Esophagus squamous epithelium (tissue), 5 donors: ENCODE data around the gene C21orf58. TPM values are rescaled to one million over a fixed set of nuclear protein-coding genes. Genes with fewer than 3 reads are reported as not detected.

Source experiments
- DNase-seq: peaks from one replicate; lab custom pipeline; 2025; lab: John Stamatoyannopoulos, UW
- H3K27ac ChIP-seq, 4 donors: fragments of 200-600 bp; sonication (generic); one replicate each; pipeline ENCODE4 v1.5.1; 2016 to 2019; ENCODE audit warnings: mild to moderate bottlenecking in 1 of 4
- H3K27me3 ChIP-seq, 4 donors: fragments of 200-600 bp; sonication (generic); 1 replicate in 3 of 4; 2 replicates in 1 of 4; pipeline versions ENCODE4 v1.5.1 to v1.6.0; 2017 to 2021; ENCODE audit warnings: antibody characterized with exemption in 1 of 4
- H3K36me3 ChIP-seq, 3 donors: fragments of 200-600 bp; sonication (generic); one replicate each; pipeline ENCODE4 v1.5.1; 2016 to 2019
- H3K4me1 ChIP-seq, 3 donors: fragments of 200-600 bp; sonication (generic); one replicate each; pipeline ENCODE4 v1.5.1; 2017 to 2019
- H3K4me3 ChIP-seq, 4 donors: fragments of 200-600 bp; sonication (generic); 1 replicate in 3 of 4; 2 replicates in 1 of 4; pipeline ENCODE4 v1.5.1; 2016 to 2019; ENCODE audit warnings: mild to moderate bottlenecking in 2 of 4, moderate library complexity in 1 of 4
- H3K9me3 ChIP-seq, 3 donors: fragments of 200-600 bp; sonication (generic); one replicate each; pipeline ENCODE4 v1.5.1; 2016 to 2019
- POLR2A ChIP-seq, 4 donors: fragments of 450-650 bp; IDR thresholded peaks; one replicate each; pipeline ENCODE4 v1.6.1; 2017; ENCODE audit warnings: antibody characterized with exemption in 4 of 4, mild to moderate bottlenecking in 4 of 4, moderate library complexity in 3 of 4
- WGBS, 2 donors: methylation state at CpG; one replicate each; pipeline ENCODE4 v1.1.5; 2018; 5-methylcytosine and 5-hydroxymethylcytosine counted together
- intact Hi-C: fragments of 100-400 bp; cut with DNase I; formaldehyde crosslinking; loops from one replicate; pipeline ENCODE4 v1.15.0; 2022
- total RNA-seq, 4 donors: library from RNA; depleted of rRNA; stranded (reverse); fragments of >200 nt; gene quantifications; one replicate each; pipeline ENCODE4 v1.1.0, GENCODE V29; 2016
- TF ChIP-seq, protein P1 (sequence below), 6 experiments: fragments of 450-650 bp in 4 of 6; fragments of 200-600 bp in 2 of 6; sonication (generic) in 2 of 6; IDR thresholded peaks; one replicate each; pipeline ENCODE4 v1.5.1; 2016 to 2019; ENCODE audit warnings: antibody characterized with exemption in 6 of 6, mild to moderate bottlenecking in 4 of 6, moderate library complexity in 4 of 6
- donor health status: DM: yes; HTN: yes; CAD: no.

The C21orf58 gene
- total RNA-seq, 4 donors from 2014 or later = 2.1 to 4.4 (median 2.7) TPM

DNA sequence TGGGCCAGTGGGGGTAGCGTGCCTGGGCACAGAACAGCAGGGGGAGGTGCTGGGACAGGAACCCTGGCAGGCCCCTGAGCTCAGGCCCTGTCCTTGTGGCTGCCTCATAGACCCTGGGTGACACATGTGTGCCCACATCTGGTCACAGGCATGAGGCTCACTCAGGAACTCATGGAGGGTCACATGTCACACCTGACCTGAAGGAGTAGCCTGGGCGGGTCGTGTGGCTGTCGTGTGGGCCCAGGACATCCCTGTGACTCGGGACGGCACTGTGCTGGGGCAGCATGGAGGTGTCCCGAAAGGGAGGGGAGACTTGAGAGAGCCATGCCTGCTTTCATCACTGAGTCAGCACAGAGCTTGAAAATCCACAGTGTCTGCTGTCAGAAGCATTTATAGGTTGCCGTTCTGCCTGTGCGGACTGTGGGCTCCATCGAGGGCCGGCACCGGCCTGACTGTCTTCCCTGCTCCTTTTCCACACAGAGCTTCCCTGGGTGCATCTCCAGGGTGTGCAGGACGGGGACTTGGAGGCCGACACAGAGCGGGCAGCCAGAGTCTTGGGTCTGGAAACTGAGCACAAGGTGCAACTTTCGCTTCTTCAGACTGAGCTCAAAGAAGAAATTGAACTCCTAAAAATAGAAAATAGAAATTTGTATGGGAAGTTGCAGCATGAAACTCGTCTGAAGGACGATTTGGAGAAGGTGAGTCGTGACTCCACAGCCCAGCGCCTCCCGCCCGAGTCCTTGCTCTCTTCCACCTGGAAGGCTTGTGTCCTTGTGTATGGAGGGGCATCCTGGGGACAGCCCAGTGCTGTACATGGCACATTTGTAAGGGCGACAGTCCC, 33.0 kb upstream of the C21orf58 start:
- intact Hi-C loops = no loop called here
- H3K36me3 ChIP-seq = peaks cover 26 to 98% (median 32%) of the 10 kb centered on the region in 3 donors
- H3K27ac ChIP-seq = no peak overlapping the region
- no peaks in the 10 kb centered on the region for H3K9me3 ChIP-seq
- TF ChIP-seq, protein P1, sequence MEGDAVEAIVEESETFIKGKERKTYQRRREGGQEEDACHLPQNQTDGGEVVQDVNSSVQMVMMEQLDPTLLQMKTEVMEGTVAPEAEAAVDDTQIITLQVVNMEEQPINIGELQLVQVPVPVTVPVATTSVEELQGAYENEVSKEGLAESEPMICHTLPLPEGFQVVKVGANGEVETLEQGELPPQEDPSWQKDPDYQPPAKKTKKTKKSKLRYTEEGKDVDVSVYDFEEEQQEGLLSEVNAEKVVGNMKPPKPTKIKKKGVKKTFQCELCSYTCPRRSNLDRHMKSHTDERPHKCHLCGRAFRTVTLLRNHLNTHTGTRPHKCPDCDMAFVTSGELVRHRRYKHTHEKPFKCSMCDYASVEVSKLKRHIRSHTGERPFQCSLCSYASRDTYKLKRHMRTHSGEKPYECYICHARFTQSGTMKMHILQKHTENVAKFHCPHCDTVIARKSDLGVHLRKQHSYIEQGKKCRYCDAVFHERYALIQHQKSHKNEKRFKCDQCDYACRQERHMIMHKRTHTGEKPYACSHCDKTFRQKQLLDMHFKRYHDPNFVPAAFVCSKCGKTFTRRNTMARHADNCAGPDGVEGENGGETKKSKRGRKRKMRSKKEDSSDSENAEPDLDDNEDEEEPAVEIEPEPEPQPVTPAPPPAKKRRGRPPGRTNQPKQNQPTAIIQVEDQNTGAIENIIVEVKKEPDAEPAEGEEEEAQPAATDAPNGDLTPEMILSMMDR (IDR thresholded peaks at IDR 0.05) = no peak
- no peak for TF ChIP-seq POLR2A (IDR thresholded peaks at IDR 0.05)
- WGBS, 2 donors = 82 to 84% methylated on average over 10 to 16 of the region's 23 CpGs
- no peaks in the 10 kb centered on the region for H3K27me3 ChIP-seq
- DNase-seq = no peak
- peaks cover 0 to 4% (median 0%) of the 10 kb centered on the region in 3 donors for H3K4me1 ChIP-seq
- H3K4me3 ChIP-seq = no peak overlapping the region

DNA sequence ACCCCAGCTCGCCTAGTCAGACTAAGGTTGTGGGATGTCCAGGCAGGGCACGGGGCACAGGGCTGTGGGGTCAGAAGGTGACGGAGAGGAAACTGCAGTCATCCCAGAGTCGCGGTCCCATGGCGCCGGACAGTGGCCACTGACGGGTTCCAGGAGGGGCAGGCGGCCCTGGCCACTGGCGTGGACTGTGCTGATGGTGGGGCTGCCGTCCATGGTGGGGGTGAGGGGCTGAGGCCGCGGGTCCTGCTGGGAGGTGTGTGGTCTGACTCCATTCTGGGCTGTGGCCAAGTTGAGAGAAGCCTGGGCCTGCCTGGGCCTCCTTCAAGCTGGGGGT, 32.3 kb upstream of the C21orf58 start:
- no peak for TF ChIP-seq POLR2A (IDR thresholded peaks at IDR 0.05)
- TF ChIP-seq, protein P1 (IDR thresholded peaks at IDR 0.05) = no peak
- no peaks in the 10 kb centered on the region for H3K9me3 ChIP-seq

DNA sequence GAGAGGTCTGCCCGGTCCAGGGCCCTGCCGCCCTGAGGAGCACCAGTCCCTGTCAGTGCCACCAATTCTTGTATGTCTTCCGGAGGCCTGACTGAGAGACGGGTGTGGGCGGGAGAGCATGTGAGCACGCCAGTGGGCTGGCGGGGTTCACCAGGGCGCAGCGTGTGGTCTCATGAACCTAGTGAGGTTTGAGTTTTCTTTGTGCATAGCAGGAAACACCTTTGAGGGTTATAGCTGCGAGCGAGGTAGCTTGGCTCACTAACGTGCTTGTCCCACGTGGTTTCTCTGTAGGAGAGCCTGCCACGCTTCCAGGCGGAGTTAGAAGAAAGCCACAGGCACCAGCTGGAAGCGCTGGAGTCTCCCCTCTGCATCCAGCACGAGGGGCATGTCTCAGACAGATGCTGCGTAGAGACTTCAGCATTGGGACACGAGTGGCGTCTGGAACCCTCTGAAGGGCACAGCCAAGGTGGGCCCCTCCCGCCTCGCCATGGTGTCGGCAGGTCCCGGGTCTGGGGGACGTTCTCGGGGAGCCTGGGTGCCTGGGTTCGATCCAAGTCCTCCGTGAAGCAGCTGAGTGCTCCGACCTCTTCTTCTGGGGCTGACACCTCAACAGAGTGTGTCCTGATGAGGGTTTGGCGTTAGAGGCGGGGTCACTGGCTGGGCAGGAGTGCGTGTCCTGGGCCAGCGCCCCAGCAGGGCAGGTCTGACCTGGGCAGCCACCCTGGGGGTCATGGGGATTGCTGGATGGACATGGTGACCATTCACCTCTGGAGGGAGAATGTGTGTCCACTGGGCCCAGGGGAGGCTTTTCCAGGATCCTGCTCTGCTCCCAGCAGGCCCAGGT, 31.7 kb upstream of the C21orf58 start:
- WGBS, 2 donors = 93 to 96% methylated on average over 11 to 17 of the region's 33 CpGs
- intact Hi-C loops = no loop called here
- TF ChIP-seq, protein P1 (IDR thresholded peaks at IDR 0.05) = no peak
- no peak for TF ChIP-seq POLR2A (IDR thresholded peaks at IDR 0.05)
- no peak overlapping the region for H3K27ac ChIP-seq
- H3K4me1 ChIP-seq = peaks cover 0 to 16% (median 0%) of the 10 kb centered on the region in 3 donors
- H3K36me3 ChIP-seq = peaks cover 32 to 98% (median 37%) of the 10 kb centered on the region in 3 donors
- DNase-seq = no peak
- H3K9me3 ChIP-seq = no peaks in the 10 kb centered on the region
- no peaks in the 10 kb centered on the region for H3K27me3 ChIP-seq
- no peak overlapping the region for H3K4me3 ChIP-seq

More for the DNA sequence above, 32.3 kb upstream of the C21orf58 start:
- Histone ChIP-seq H3K36me3 (peaks cover 31 to 98% (median 32%) of the 10 kb centered on the region in 3 donors), H3K27ac (no peak overlapping the region), H3K27me3 (no peaks in the 10 kb centered on the region), H3K4me3 (no peak overlapping the region), H3K4me1 (peaks cover 0 to 12% (median 0%) of the 10 kb centered on the region in 3 donors)
- WGBS, 2 donors = 91 to 100% methylated on average over 3 to 7 of the region's 13 CpGs
- intact Hi-C loops = no loop called here
- DNase-seq = no peak

DNA sequence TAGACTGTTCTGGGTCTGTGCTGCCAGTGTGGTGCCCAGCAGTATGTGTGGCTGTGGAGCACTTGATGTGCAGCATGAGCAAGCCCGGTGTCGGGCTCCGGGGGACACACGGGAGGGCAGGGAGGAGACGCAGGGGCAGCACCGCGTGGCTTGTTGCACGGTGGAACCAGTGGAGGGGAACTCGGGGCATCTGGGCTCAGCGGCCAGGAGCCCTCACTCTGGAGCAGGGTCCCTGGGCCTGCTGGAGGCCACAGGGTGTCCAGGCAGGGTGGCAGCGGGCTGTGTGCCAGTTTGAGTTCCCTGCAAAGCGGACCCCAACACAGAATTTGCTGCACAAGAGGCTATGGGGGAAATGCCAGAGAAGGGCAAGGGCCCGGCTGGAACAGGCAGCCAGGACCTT, 30.8 kb upstream of the C21orf58 start:
- no peak for DNase-seq
- TF ChIP-seq, protein P1 (IDR thresholded peaks at IDR 0.05) = no peak
- TF ChIP-seq POLR2A (IDR thresholded peaks at IDR 0.05) = no peak
- Histone ChIP-seq H3K4me1 (peaks cover 0 to 16% (median 0%) of the 10 kb centered on the region in 3 donors), H3K4me3 (no peak overlapping the region), H3K27ac (no peak overlapping the region), H3K36me3 (peaks cover 36 to 100% (median 43%) of the 10 kb centered on the region in 3 donors), H3K9me3 (no peaks in the 10 kb centered on the region), H3K27me3 (no peaks in the 10 kb centered on the region)
- 96 to 100% methylated on average over 1 to 5 of the region's 13 CpGs for WGBS, 2 donors
- intact Hi-C loops = no loop called here
